ENCODE results near the gene TAS2R3. TPM values are rescaled to one million over a fixed set of nuclear protein-coding genes. Genes with fewer than 3 reads are reported as not detected.

TAS2R3 gene
- total and polyA plus RNA-seq, 9 of the 15 experiments (the other 6 are each of a cell fraction or from before 2014, with no cell fraction given), result 0.37 to 1.9 (median 1.2) TPM; not detected in 2

DNA sequence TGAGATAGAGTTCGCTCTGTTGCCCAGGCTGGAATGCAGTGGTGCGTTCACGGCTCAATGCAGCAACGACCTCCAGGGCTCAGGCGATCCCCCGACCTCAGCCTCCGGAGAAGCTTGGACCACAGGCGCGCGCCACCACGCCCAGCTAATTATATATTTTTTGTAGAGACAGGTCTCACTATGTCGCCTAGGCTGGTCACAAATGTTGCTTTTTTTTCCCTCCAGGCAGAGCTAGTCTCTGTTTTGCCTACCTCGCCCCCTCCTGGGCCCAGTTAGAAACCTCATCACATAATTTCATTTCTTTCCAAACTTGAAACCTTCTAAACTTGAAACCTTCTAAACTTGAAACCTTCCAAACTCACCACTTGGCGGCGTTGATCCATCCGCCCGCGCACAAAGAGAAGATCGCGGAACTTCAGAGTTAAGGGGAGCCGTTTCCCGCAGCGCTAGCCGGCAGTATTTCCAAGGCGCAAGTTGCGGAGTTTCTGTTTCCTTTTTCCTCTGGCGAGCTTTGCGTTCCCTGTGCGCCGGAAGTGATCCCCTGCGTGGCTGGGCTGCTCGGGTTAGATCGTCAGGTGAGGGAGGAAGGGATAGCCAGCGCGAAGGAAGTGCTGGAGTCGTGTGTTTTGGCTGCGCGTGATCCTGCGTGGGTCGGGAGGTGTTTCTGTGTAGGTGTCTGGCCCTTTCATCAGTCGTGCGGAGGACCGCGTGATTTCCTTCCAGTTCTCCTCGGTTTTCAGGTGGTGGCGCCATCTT, 25.9 kb upstream of the TAS2R3 start, which contains the start of gene SSBP1 (continued):
- TF ChIP-seq HMG20A (CRISPR knock-in tag; conservative IDR thresholded peaks at IDR 0.05) (0 out of 2 replicates have a peak, but pooled peaks have one; percentile 56), GABPB2 (CRISPR knock-in tag; conservative IDR thresholded peaks at IDR 0.05) (no peak), CEBPB (tag; IDR thresholded peaks at IDR 0.05) (no peak), SP1 (CRISPR knock-in tag; IDR thresholded peaks at IDR 0.05) (peak; percentile 98), ZNF699 (CRISPR knock-in tag; IDR thresholded peaks at IDR 0.05; ENCODE audit: insufficient replicate concordance) (no peak), EHMT2 (IDR thresholded peaks at IDR 0.05) (peak; percentile 90), ARHGAP35 (IDR thresholded peaks at IDR 0.05; ENCODE audit: partially characterized antibody) (no peak), MYNN (IDR thresholded peaks at IDR 0.05) (no peak), MYNN (CRISPR knock-in tag; IDR thresholded peaks at IDR 0.05) (no peak), ZNF224 (CRISPR knock-in tag; IDR thresholded peaks at IDR 0.05) (no peak), RBM17 (IDR thresholded peaks at IDR 0.05; ENCODE audit: borderline replicate concordance, low read depth, low read length) (no peak), MTF1 (CRISPR knock-in tag; IDR thresholded peaks at IDR 0.05; ENCODE audit: borderline replicate concordance) (0 out of 2 replicates have a peak, but pooled peaks have one; percentile 46), FOSL1 (tag; conservative IDR thresholded peaks at IDR 0.05) (peak; percentile 60), BRD4 (IDR thresholded peaks at IDR 0.05) (peak; percentile 96), TEAD1 (CRISPR knock-in tag; IDR thresholded peaks at IDR 0.05) (peak in 1 of 2 experiments; percentile 82; a peak in 1 of 4 replicates)
- TF ChIP-seq, protein P1, sequence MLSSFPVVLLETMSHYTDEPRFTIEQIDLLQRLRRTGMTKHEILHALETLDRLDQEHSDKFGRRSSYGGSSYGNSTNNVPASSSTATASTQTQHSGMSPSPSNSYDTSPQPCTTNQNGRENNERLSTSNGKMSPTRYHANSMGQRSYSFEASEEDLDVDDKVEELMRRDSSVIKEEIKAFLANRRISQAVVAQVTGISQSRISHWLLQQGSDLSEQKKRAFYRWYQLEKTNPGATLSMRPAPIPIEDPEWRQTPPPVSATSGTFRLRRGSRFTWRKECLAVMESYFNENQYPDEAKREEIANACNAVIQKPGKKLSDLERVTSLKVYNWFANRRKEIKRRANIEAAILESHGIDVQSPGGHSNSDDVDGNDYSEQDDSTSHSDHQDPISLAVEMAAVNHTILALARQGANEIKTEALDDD (IDR thresholded peaks at IDR 0.05), result peak; percentile 65; the same call in 1 of the 2 replicates
- TF ChIP-seq, protein P2, sequence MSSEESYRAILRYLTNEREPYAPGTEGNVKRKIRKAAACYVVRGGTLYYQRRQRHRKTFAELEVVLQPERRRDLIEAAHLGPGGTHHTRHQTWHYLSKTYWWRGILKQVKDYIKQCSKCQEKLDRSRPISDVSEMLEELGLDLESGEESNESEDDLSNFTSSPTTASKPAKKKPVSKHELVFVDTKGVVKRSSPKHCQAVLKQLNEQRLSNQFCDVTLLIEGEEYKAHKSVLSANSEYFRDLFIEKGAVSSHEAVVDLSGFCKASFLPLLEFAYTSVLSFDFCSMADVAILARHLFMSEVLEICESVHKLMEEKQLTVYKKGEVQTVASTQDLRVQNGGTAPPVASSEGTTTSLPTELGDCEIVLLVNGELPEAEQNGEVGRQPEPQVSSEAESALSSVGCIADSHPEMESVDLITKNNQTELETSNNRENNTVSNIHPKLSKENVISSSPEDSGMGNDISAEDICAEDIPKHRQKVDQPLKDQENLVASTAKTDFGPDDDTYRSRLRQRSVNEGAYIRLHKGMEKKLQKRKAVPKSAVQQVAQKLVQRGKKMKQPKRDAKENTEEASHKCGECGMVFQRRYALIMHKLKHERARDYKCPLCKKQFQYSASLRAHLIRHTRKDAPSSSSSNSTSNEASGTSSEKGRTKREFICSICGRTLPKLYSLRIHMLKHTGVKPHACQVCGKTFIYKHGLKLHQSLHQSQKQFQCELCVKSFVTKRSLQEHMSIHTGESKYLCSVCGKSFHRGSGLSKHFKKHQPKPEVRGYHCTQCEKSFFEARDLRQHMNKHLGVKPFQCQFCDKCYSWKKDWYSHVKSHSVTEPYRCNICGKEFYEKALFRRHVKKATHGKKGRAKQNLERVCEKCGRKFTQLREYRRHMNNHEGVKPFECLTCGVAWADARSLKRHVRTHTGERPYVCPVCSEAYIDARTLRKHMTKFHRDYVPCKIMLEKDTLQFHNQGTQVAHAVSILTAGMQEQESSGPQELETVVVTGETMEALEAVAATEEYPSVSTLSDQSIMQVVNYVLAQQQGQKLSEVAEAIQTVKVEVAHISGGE (CRISPR knock-in tag; IDR thresholded peaks at IDR 0.05), result peak; percentile 98 to 100 (median 99)
- TF ChIP-seq, protein P3, sequence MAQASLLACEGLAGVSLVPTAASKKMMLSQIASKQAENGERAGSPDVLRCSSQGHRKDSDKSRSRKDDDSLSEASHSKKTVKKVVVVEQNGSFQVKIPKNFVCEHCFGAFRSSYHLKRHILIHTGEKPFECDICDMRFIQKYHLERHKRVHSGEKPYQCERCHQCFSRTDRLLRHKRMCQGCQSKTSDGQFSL (CRISPR knock-in tag; IDR thresholded peaks at IDR 0.05), result no peak
- TF ChIP-seq, protein P3 (tag; IDR thresholded peaks at IDR 0.05), result no peak
- TF ChIP-seq, protein P4, sequence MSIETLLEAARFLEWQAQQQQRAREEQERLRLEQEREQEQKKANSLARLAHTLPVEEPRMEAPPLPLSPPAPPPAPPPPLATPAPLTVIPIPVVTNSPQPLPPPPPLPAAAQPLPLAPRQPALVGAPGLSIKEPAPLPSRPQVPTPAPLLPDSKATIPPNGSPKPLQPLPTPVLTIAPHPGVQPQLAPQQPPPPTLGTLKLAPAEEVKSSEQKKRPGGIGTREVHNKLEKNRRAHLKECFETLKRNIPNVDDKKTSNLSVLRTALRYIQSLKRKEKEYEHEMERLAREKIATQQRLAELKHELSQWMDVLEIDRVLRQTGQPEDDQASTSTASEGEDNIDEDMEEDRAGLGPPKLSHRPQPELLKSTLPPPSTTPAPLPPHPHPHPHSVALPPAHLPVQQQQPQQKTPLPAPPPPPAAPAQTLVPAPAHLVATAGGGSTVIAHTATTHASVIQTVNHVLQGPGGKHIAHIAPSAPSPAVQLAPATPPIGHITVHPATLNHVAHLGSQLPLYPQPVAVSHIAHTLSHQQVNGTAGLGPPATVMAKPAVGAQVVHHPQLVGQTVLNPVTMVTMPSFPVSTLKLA (conservative IDR thresholded peaks at IDR 0.05), result peak; percentile 94 to 98
- TF ChIP-seq, protein P5, sequence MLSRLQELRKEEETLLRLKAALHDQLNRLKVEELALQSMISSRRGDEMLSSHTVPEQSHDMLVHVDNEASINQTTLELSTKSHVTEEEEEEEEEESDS (CRISPR knock-in tag; IDR thresholded peaks at IDR 0.05), result no peak
